Measurements from ENCODE around the gene PCDHGA9. TPM values are rescaled to one million over a fixed set of nuclear protein-coding genes. Genes with fewer than 3 reads are reported as not detected.

The PCDHGA9 gene
- total and polyA plus RNA-seq, 10 of the 15 experiments (the other 5 are each of a cell fraction or from before 2014, with no cell fraction given) = 0.08 to 0.63 (median 0.29) TPM; not detected in 2

GRCh38 chr5:141430332-141431113, 27.9 kb downstream of the PCDHGA9 start, which contains the start of gene PCDHGA12 (continued):
- TF ChIP-seq ESRRA (IDR thresholded peaks at IDR 0.05; ENCODE audit: low read length) (no peak), JUND (IDR thresholded peaks at IDR 0.05; ENCODE audit: low read depth, low read length) (no peak), BHLHE40 (IDR thresholded peaks at IDR 0.05; ENCODE audit: borderline replicate concordance in 1 of 2, low read depth in 2 of 2, low read length in 1 of 2) (0 out of 4 replicates have a peak, but pooled peaks of 1 of the 2 experiments have one; percentile 37), IRF4 (IDR thresholded peaks at IDR 0.05; ENCODE audit: low read depth, low read length) (no peak), MYC (IDR thresholded peaks at IDR 0.05; ENCODE audit: insufficient read depth, insufficient read length, insufficient replicate concordance, low read length, severe bottlenecking) (no peak), CHD1 (IDR thresholded peaks at IDR 0.05; ENCODE audit: low read depth, low read length) (no peak), TAF1 (IDR thresholded peaks at IDR 0.05; ENCODE audit: borderline replicate concordance, low read depth, low read length) (no peak), SMC3 (IDR thresholded peaks at IDR 0.05; ENCODE audit: borderline replicate concordance, low read length) (peak; percentile 61; the same call in 1 of the 2 replicates), BRCA1 (IDR thresholded peaks at IDR 0.05; ENCODE audit: low read depth, low read length) (no peak), ELK1 (IDR thresholded peaks at IDR 0.05; ENCODE audit: low read depth, low read length) (no peak), YY1 (IDR thresholded peaks at IDR 0.05; ENCODE audit: low read depth, low read length) (0 out of 2 replicates have a peak, but pooled peaks have one; percentile 25), NR2F1 (conservative IDR thresholded peaks at IDR 0.05) (no peak), CEBPZ (IDR thresholded peaks at IDR 0.05; ENCODE audit: low read depth, low read length) (no peak), BCLAF1 (IDR thresholded peaks at IDR 0.05) (no peak), ZZZ3 (IDR thresholded peaks at IDR 0.05; ENCODE audit: control insufficient read depth, insufficient read length, low read depth) (no peak), ZNF384 (IDR thresholded peaks at IDR 0.05; ENCODE audit: borderline replicate concordance, low read depth, low read length) (peak; percentile 7; the same call in 1 of the 2 replicates), CTCF (IDR thresholded peaks at IDR 0.05 in 2 of 3, conservative IDR thresholded peaks at IDR 0.05 in 1 of 3; ENCODE audit: control insufficient read depth in 2 of 3, extremely low read depth in 1 of 3, insufficient read depth in 1 of 3, low read depth in 3 of 3, low read length in 3 of 3) (peak; percentile 62 to 82 (median 68)), RUNX3 (IDR thresholded peaks at IDR 0.05; ENCODE audit: low read length) (no peak), RAD51 (IDR thresholded peaks at IDR 0.05) (no peak), RAD21 (IDR thresholded peaks at IDR 0.05; ENCODE audit: insufficient read depth, low read depth, low read length) (peak; percentile 56)

Data from GM12878 (cell line).